ENCODE measurements around the gene PACS2. TPM values are rescaled to one million over a fixed set of nuclear protein-coding genes. Genes with fewer than 3 reads are reported as not detected.
"Not testable (repeated sequence)": the region's sequence is repeated elsewhere in the genome, so short reads cannot be mapped to it uniquely, and the experiment has no call there.

PACS2 gene
- 10 to 100 TPM; 28.3 to 29.9 TPM for total RNA-seq

DNA sequence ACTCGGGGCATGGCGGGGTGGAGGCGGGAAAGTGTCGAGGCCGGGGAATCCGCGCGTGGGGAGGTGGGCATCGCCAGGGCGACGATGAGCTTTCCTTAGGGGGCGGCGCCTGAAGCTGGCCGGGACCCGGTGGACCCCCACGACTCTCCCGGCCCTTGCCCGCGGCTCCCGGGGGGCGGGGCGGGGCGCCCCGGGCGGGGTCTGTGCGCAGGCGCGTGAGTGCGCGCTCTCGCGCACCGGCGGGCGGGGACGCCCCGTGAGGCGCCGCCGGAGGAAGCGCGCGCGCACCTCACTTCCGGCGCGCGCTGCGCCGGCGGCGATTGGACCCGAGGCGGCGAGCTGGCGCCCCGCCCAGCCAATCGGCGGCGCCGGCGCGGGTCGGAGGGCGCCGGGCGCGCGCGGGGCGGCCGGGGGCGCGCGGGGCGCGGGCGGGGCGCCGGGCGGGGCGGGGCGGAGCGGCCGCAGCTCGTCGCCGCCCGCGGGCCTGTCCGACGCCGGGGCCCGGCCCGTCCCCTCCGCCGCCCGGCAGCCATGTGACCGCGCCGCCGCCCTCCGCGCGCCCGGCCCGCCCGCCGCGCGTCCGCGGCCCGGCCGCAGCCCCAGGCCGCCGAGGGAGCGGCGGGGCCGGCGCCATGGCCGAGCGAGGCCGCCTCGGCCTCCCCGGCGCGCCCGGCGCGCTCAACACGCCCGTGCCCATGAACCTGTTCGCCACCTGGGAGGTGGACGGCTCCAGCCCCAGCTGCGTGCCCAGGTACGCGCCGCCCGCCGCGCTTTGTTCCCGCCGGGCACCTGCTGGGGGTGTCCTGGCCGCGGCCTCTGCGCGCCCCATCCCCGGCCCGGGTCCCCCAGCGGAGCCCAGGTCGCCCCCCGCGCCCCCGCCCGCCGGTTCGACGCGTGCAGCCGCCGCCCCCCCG is at the start of gene PACS2:
PACS2 (plus strand) TSS at position 462 of the 914 bp plus-strand sequence; CDS start at position 633, 171 bp downstream.
- POLR2A ChIA-PET, result interaction anchor here (0.6 to 5.2 kb wide), 8 partner anchors 9 to 1304 kb away, joined by 3 to 93 read pairs (median 8); partner anchors contain the start of genes BRF1 and BTBD6
- DNase-seq, result peak; percentile 80
- Mint-ChIP-seq H3K27me3 (no peaks in the 10 kb centered on the region), H3K36me3 (ENCODE audit: low read depth) (no peaks in the 10 kb centered on the region), H3K4me1 (peaks cover 34% of the 10 kb centered on the region), H3K9me3 (no peaks in the 10 kb centered on the region), H3K27ac (peak within 1 kb of the TSS; percentile 61), H3K4me3 (peak within 1 kb of the TSS; percentile 81)
- CTCF ChIA-PET, result interaction anchor here (0.6 to 1.3 kb wide), 3 partner anchors 14 to 168 kb away, joined by 3 to 10 read pairs (median 3); partner anchors contain the start of gene BRF1

DNA sequence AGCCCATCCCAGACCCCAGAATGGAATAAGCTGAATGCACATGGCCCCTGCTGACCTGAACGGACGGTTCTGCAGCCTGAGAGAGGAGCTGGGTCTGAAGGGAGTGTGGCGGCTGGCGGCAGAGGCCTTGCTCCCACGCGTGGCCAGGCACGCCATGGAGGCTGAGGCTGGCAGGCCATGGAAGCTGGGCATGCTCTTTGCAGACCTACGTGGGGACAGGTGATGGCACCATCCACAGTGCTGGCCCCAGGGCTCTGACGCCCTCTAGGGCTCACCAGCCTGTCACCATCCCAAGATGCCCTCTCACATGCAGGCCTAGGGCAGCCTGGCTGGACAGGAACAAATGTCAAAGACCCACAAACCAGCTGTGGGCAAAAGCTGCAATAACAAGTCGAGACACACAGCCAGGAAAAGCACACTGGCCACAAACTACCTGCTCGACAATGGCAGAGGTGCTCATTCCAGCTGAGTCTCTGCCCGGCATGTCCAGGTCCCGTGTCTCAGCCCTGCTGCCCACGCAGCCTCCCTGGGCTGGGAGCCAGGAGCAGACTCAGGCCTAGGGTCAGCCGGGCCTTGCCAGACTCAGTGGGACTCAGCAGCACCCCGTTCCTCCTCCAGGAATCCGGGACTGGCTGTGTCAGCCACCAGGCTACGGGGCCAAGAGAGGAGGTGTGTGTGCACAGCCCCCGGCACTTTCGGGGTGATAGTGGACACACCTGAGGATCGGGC is 46.6 kb upstream of the PACS2 start:
- CTCF ChIA-PET, result interaction anchor here (1.3 kb wide), 1 partner anchor 84 kb away, joined by 4 read pairs; no protein-coding TSS in a partner anchor
- H3K9me3 Mint-ChIP-seq, result no peaks in the 10 kb centered on the region
- POLR2A ChIA-PET, result no interaction called here
- DNase-seq, result no peak
- no peaks in the 10 kb centered on the region for H3K27me3 Mint-ChIP-seq
- H3K27ac Mint-ChIP-seq, result no peak overlapping the region
- no peak overlapping the region for H3K4me3 Mint-ChIP-seq
- no peaks in the 10 kb centered on the region for H3K36me3 Mint-ChIP-seq (ENCODE audit: low read depth)
- H3K4me1 Mint-ChIP-seq, result no peaks in the 10 kb centered on the region

DNA sequence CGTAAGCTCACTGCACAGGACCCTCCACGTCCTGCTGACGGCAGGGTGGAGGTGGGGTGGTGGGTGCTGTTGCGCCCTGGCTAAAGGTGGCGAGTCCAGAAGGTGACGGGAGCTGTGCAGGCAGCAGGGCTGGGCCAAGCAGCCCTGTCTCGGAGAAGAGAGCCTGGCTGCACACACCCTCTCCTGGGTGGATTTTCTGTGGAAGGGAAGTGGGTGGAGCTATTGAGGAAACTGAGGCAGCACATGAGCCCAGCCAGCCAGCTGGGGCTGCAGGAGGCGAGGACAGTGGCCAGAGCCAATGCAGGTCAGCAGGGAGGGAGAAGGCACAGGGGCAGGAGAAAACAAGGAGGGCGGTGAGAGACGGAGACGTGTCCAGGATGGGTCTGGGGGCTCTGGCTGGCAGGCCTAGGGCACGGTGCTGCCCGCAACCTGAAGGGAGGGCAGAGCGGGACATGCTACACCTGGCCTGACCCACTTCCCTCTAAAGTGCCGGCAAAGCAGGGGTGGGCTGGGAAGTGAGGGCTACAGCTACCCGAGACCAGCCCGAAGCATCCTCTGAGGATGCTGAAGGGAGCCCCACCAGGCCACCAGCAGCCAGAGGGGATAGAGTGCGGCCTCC is 45.7 kb upstream of the PACS2 start:
- H3K27me3 Mint-ChIP-seq, result no peaks in the 10 kb centered on the region
- POLR2A ChIA-PET, result no interaction called here
- no peaks in the 10 kb centered on the region for H3K36me3 Mint-ChIP-seq (ENCODE audit: low read depth)
- no peaks in the 10 kb centered on the region for H3K9me3 Mint-ChIP-seq
- no peak for DNase-seq
- CTCF ChIA-PET, result no interaction called here
- no peak overlapping the region for H3K4me3 Mint-ChIP-seq
- no peaks in the 10 kb centered on the region for H3K4me1 Mint-ChIP-seq
- no peak overlapping the region for H3K27ac Mint-ChIP-seq

DNA sequence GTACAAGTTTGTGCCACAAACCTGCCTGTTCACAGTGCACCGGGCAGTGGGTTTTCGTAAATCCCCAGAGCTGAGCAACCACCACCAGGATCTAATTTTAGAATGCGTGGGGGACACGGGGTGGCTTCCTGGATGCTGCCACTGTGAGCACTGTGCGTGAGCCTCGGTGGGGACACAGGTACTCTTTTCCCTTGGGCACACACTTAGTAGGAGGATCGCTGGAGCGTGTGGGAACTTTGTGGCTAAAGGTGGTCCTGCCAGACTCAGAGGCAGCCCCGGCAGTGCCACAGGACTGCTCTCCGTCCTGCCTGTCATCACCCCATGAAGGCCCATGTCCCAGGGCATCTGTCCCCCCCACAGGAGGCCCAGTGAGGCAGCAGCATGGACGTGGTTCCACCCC is 45.1 kb upstream of the PACS2 start:
- ChIA-PET CTCF (no interaction called here), POLR2A (no interaction called here)
- H3K27me3 Mint-ChIP-seq, result no peaks in the 10 kb centered on the region
- DNase-seq, result no peak
- H3K9me3 Mint-ChIP-seq, result no peaks in the 10 kb centered on the region
- H3K4me3 Mint-ChIP-seq, result no peak overlapping the region
- H3K4me1 Mint-ChIP-seq, result no peaks in the 10 kb centered on the region
- H3K27ac Mint-ChIP-seq, result no peak overlapping the region
- no peaks in the 10 kb centered on the region for H3K36me3 Mint-ChIP-seq (ENCODE audit: low read depth)

DNA sequence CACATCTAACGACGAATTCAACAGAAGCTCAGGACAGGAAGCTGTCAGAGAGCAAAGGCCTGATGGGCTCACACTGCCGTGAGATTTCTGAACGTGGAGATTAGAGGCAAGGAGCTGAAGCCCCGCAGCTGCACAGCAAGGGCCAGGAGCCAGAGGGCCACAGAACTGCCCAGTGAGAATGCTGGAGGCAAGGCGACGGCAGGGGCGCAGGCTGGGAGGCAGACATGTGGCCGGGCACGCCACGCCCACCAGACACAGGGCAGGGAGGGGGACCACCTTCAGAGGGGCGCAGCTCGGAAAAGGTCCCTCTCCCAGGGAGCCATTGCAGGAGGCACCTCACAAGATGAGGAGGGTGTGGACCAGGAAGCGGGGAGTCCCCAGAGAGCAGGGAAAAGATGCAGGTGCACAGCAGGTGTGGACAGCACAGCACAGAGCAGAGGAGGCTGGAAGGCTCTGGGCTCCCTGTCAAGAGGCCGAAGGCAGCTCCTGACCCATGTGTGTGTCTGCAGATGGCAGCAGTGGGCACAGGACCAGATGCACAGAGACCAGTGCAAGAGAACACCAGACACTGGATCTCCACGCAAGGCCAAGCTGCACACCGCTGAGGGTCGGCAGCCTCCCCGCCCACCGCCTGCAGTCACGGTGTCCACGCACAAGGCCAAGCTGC is 43.2 kb upstream of the PACS2 start:
- POLR2A ChIA-PET, result no interaction called here
- Mint-ChIP-seq H3K27ac (no peak overlapping the region), H3K36me3 (ENCODE audit: low read depth) (no peaks in the 10 kb centered on the region), H3K9me3 (no peaks in the 10 kb centered on the region), H3K4me3 (no peak overlapping the region), H3K4me1 (no peaks in the 10 kb centered on the region), H3K27me3 (no peaks in the 10 kb centered on the region)
- CTCF ChIA-PET, result no interaction called here
- no peak for DNase-seq

DNA sequence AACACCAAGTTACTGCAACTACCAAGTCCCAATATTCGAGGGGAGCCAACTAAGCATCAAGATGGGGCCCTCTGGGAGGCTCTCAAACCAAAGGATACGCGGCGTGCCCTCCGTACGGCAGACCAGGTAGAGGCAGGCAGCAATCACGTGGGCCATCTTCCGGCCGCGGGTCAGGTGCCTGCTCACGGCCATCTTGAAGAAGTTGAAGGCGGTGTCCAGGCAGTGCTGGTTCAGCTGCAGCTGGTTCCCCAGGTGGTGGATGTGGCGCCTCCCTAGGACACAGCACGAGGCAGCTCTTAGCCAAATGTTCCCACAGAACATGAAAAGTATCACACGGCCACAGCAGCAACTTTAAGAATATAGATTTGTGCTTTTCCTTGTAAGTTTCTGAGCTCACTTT is 41.9 kb upstream of the PACS2 start:
- Mint-ChIP-seq H3K27me3 (no peaks in the 10 kb centered on the region), H3K9me3 (no peaks in the 10 kb centered on the region), H3K4me3 (no peak overlapping the region), H3K27ac (no peak overlapping the region), H3K4me1 (no peaks in the 10 kb centered on the region), H3K36me3 (ENCODE audit: low read depth) (no peaks in the 10 kb centered on the region)
- CTCF ChIA-PET, result no interaction called here
- POLR2A ChIA-PET, result no interaction called here
- no peak for DNase-seq

DNA sequence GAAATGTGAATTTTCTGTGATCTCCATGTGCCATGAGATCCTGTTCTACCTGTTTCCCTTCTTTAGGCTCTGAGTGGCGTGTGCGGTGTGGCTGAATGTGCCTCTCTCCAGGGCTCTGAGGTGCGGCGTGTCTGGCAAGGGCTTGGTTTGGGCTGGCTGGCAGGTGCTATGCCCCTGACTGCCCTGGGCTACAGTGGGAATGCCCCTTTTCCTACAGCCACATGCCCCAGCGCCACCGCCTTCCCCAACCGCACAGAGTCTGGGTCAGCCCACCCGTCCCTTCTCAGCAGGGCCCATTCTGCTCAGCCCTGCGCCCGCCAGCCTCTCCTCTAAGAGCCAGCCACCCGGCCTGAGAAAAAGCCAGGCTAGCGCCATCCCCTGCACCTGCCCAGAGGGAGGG is 41.5 kb upstream of the PACS2 start:
- no peaks in the 10 kb centered on the region for H3K27me3 Mint-ChIP-seq
- CTCF ChIA-PET, result no interaction called here
- no peaks in the 10 kb centered on the region for H3K4me1 Mint-ChIP-seq
- H3K36me3 Mint-ChIP-seq (ENCODE audit: low read depth), result no peaks in the 10 kb centered on the region
- H3K9me3 Mint-ChIP-seq, result no peaks in the 10 kb centered on the region
- POLR2A ChIA-PET, result no interaction called here
- no peak for DNase-seq
- H3K4me3 Mint-ChIP-seq, result no peak overlapping the region
- H3K27ac Mint-ChIP-seq, result no peak overlapping the region

DNA sequence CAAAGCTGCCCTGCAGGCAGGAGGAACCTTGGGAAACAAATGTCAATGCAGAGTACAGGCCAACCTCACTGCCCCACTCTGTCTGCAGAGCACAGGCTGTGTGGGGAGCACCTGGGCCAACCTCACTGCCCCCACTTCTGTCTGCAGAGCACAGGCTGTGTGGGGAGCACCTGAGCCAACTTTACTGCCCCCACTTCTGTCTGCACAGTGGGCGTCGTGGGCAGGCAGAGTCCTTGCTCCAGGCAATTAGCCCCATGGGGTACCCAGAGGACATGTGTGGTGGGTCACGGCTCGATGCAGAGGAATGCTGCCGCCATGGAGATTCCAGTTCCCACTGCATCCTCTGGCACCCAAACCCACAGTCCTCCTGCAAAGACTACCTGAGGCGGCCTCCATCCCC is 39.9 kb upstream of the PACS2 start:
- Mint-ChIP-seq H3K9me3 (no peaks in the 10 kb centered on the region), H3K27me3 (no peaks in the 10 kb centered on the region), H3K4me1 (no peaks in the 10 kb centered on the region), H3K36me3 (ENCODE audit: low read depth) (no peaks in the 10 kb centered on the region), H3K4me3 (no peak overlapping the region), H3K27ac (no peak overlapping the region)
- CTCF ChIA-PET, result no interaction called here
- no peak for DNase-seq
- POLR2A ChIA-PET, result no interaction called here

DNA sequence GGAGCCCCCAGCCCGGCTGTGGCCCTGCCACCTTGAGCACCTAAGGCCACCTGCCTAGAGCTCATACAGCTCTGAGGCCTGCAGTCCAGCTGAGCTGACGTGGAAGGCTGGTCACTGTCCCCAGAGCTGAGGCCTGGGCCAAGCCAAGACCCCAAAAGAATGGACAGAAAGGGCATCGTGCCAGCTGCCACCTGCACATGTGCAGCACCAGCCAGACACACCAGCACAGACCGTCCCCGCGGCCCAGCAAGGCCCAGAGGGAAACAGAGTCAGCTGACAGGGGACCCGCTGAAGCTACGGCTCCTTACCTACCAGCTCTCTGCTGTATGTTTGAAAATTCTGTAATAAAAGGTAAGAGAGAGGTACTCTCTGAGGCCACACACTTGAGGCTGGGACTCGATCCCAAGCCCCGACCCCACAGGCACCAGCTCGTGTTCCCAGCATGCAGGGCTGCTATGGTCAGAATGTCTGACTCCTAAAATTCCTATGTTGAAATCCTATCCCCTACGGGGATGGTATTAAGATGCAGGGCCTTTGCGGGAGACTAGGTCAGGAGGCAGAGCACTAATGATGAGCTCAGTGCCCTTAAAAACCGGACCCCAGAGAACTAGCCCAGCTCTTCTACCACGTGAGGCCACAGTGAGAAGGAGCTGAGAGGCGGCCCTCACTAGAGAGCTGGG is 39.1 kb upstream of the PACS2 start:
- ChIA-PET POLR2A (interaction anchor here (0.8 kb wide), 1 partner anchor 21 kb away, joined by 3 read pairs; no protein-coding TSS in a partner anchor), CTCF (no interaction called here)
- no peaks in the 10 kb centered on the region for H3K9me3 Mint-ChIP-seq
- DNase-seq, result no peak
- H3K36me3 Mint-ChIP-seq (ENCODE audit: low read depth), result no peaks in the 10 kb centered on the region
- H3K4me3 Mint-ChIP-seq, result no peak overlapping the region
- no peaks in the 10 kb centered on the region for H3K27me3 Mint-ChIP-seq
- no peak overlapping the region for H3K27ac Mint-ChIP-seq
- no peaks in the 10 kb centered on the region for H3K4me1 Mint-ChIP-seq

DNA sequence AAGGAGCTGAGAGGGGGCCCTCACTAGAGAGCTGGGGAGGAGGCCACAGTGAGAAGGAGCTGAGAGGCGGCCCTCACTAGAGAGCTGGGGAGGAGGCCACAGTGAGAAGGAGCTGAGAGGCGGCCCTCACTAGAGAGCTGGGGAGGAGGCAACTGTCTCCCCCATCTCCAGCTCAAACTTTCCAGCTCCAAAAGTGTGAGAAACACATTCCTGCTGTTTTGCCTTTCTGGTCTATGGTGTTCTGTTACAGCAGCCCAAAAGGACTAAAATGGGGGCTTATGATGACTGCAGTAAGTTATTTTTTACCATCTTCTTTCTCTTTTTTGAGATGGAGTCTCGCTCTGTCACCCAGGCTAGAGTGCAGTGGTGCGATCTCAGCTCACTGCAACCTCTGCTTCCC is 37.1 kb upstream of the PACS2 start:
- H3K36me3 Mint-ChIP-seq (ENCODE audit: low read depth); CTCF ChIA-PET; H3K27me3 Mint-ChIP-seq; POLR2A ChIA-PET; DNase-seq; H3K4me3 Mint-ChIP-seq; H3K4me1 Mint-ChIP-seq; H3K27ac Mint-ChIP-seq; H3K9me3 Mint-ChIP-seq: not testable (repeated sequence)

DNA sequence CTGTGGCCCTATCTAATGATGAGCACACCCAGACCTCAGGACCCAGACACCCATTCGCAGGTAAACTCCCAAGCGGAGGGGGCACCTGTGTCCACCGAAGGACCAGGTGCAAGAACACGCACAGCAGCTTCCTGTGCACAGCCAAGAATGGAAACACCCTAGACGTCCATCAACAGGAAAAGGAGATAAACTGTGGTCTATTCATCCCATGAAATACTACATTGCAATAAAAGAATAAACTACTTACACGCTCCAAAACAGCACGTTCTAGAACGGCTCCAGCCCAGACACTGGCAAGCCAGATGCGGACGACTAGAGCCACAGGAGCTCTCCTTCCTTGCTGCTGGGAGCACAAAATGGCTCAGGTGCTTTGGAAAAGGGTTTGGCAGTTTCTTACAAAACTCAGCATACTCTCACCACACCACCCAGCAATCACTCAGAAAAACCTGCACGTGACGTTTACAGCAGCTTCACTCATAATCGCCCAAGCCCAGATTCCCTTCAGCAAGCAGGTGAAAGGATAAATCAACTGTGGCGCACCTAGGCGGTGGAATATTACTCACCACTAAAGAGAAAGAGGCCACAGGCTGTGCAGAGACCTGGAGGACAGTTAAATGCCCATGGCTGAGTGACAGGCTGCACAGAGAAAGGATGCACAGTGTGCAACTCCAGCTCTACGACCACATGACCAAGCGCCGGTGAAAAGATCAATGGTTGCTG is 34.7 kb upstream of the PACS2 start:
- DNase-seq, result no peak
- no peaks in the 10 kb centered on the region for H3K36me3 Mint-ChIP-seq (ENCODE audit: low read depth)
- POLR2A ChIA-PET, result interaction anchor here (1.2 kb wide), 1 partner anchor 21 kb away, joined by 4 read pairs; the partner anchor contains the start of gene BRF1
- CTCF ChIA-PET, result interaction anchor here (0.6 to 1.0 kb wide), 2 partner anchors 16 to 190 kb away, joined by 3 read pairs; no protein-coding TSS in a partner anchor
- no peaks in the 10 kb centered on the region for H3K9me3 Mint-ChIP-seq
- no peak overlapping the region for H3K27ac Mint-ChIP-seq
- H3K27me3 Mint-ChIP-seq, result no peaks in the 10 kb centered on the region
- H3K4me1 Mint-ChIP-seq, result peaks cover 20% of the 10 kb centered on the region
- no peak overlapping the region for H3K4me3 Mint-ChIP-seq

DNA sequence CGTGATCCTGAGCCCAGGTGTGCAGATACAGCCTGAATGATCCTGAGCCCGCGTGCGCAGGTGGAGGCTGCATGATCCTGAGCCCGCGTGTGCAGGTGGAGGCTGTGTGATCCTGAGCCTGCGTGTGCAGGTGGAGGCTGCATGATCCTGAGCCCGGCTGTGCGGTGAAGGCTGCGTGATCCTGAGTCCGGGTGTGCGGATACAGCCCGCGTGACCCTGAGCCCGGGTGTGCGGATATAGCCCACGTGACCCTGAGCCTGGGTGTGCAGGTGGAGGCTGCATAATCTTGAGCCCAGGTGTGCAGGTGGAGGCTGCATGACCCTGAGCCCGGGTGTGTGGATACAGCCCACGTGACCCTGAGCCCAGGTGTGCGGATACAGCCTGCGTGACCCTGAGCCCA is 34.0 kb upstream of the PACS2 start:
- DNase-seq, result no peak
- H3K27me3 Mint-ChIP-seq, result no peaks in the 10 kb centered on the region
- POLR2A ChIA-PET, result no interaction called here
- no peaks in the 10 kb centered on the region for H3K9me3 Mint-ChIP-seq
- H3K27ac Mint-ChIP-seq, result no peak overlapping the region
- H3K4me3 Mint-ChIP-seq, result no peak overlapping the region
- CTCF ChIA-PET, result no interaction called here
- H3K4me1 Mint-ChIP-seq, result peaks cover 22% of the 10 kb centered on the region
- H3K36me3 Mint-ChIP-seq (ENCODE audit: low read depth), result no peaks in the 10 kb centered on the region

All from activated CD4-positive, alpha-beta memory T cell treated with anti-CD3 and anti-CD28 coated beads, Interleukin-2, amount 10 ng/mL, durations not matched to agents 7 days and 5 days (primary cell).